ENCODE measurements around the gene SH3D19.

DNA sequence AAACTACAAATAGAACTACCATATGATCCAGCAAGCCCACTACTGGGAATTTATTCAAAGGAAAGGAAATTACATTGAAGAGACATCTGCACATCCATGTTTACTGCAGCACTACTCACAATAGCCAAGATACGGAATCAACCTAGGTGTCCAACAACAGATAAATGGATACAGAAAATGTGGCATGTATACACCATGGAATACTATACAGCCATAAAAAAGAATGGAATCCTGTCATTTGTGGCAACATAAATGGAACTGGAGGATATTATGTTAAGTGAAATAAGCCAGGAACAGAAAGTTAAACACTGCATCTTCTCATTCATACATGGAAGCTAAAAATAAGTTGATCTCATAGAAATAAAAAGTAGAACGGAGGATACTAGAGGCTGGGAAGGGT, 167.9 kb downstream of the SH3D19 start:
- TF ChIP-seq, protein P1, sequence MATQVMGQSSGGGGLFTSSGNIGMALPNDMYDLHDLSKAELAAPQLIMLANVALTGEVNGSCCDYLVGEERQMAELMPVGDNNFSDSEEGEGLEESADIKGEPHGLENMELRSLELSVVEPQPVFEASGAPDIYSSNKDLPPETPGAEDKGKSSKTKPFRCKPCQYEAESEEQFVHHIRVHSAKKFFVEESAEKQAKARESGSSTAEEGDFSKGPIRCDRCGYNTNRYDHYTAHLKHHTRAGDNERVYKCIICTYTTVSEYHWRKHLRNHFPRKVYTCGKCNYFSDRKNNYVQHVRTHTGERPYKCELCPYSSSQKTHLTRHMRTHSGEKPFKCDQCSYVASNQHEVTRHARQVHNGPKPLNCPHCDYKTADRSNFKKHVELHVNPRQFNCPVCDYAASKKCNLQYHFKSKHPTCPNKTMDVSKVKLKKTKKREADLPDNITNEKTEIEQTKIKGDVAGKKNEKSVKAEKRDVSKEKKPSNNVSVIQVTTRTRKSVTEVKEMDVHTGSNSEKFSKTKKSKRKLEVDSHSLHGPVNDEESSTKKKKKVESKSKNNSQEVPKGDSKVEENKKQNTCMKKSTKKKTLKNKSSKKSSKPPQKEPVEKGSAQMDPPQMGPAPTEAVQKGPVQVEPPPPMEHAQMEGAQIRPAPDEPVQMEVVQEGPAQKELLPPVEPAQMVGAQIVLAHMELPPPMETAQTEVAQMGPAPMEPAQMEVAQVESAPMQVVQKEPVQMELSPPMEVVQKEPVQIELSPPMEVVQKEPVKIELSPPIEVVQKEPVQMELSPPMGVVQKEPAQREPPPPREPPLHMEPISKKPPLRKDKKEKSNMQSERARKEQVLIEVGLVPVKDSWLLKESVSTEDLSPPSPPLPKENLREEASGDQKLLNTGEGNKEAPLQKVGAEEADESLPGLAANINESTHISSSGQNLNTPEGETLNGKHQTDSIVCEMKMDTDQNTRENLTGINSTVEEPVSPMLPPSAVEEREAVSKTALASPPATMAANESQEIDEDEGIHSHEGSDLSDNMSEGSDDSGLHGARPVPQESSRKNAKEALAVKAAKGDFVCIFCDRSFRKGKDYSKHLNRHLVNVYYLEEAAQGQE (IDR thresholded peaks at IDR 0.05; ENCODE audit: insufficient read depth in 1 of 2, low read depth in 2 of 2, low read length in 2 of 2): no peak
- TF ChIP-seq TAF1 (IDR thresholded peaks at IDR 0.05; ENCODE audit: borderline replicate concordance, insufficient read depth, low read length) (no peak), SIN3A (IDR thresholded peaks at IDR 0.05; ENCODE audit: borderline replicate concordance, insufficient read depth, low read length) (no peak), POLR2AphosphoS5 (IDR thresholded peaks at IDR 0.05; ENCODE audit: low read depth, low read length) (no peak), FOXP2 (optimal IDR thresholded peaks at IDR 0.05; ENCODE audit: borderline replicate concordance, extremely low read depth, extremely low read length, insufficient read depth) (no peak)

Measured in PFSK-1 (cell line).